Brain microvascular endothelial cell (primary cell): ENCODE data around the gene WNK1.

Experiments
- DNase-seq: peaks from one replicate; pipeline ENCODE4 v3.0.0-alpha.2; 2020
- H3K27ac ChIP-seq: fragments of 250-450 bp; sonication (Bioruptor Pico); 2 replicates; pipeline ENCODE4 v1.5.1; 2020; ENCODE audit warnings: mild to moderate bottlenecking, moderate library complexity
- H3K27me3 ChIP-seq: fragments of 250-450 bp; sonication (Bioruptor Pico); replicated peaks from 2 replicates; pipeline ENCODE4 v1.5.1; 2020; ENCODE audit warnings: mild to moderate bottlenecking
- H3K36me3 ChIP-seq: fragments of 250-450 bp; sonication (Bioruptor Pico); replicated peaks from 2 replicates; pipeline ENCODE4 v1.5.1; 2020; ENCODE audit warnings: mild to moderate bottlenecking
- H3K4me3 ChIP-seq: 2 replicates; pipeline ENCODE4 v1.5.1; 2011; ENCODE audit warnings: low read depth, mild to moderate bottlenecking, control low read depth, low read length, moderate library complexity
- CTCF ChIP-seq: IDR thresholded peaks from 2 replicates; pipeline ENCODE4 v1.5.1; 2011; ENCODE audit warnings: low read depth, mild to moderate bottlenecking, moderate library complexity, low read length, control low read depth, inconsistent platforms; ENCODE audit errors: missing control alignments
- in situ Hi-C: cut with HindIII; loops from 2 replicates; pipeline ENCODE4 v1.10.0; 2017; ENCODE audit warnings: low sequenced_read_pairs, low pct_ligation_motif_present

WNK1 gene

GRCh38 chr12:805022-805632 lies 52.7 kb downstream of the WNK1 start:
- in situ Hi-C loops: no loop called here
- Histone ChIP-seq H3K27me3 (no peaks in the 10 kb centered on the region), H3K27ac (no peak overlapping the region), H3K4me3 (no peak overlapping the region), H3K36me3 (no peaks in the 10 kb centered on the region)
- TF ChIP-seq CTCF: no peak
- no peak for DNase-seq

- peak overlapping the region; percentile 24 for H3K27ac ChIP-seq
These were observed 53.9 kb downstream of the WNK1 start for GRCh38 chr12:806200-806791.

GRCh38 chr12:807041-807735 lies 54.8 kb downstream of the WNK1 start:
- Histone ChIP-seq H3K27me3 (no peaks in the 10 kb centered on the region), H3K27ac (peak overlapping the region; percentile 24), H3K36me3 (no peaks in the 10 kb centered on the region), H3K4me3 (no peak overlapping the region)
- in situ Hi-C loops: no loop called here
- DNase-seq: no peak
- TF ChIP-seq CTCF: no peak

More at GRCh38 chr12:806200-806791, 53.9 kb downstream of the WNK1 start:
- in situ Hi-C loops: no loop called here
- H3K4me3 ChIP-seq: no peak overlapping the region
- H3K27me3 ChIP-seq: no peaks in the 10 kb centered on the region
- H3K36me3 ChIP-seq: no peaks in the 10 kb centered on the region
- DNase-seq: no peak
- TF ChIP-seq CTCF: no peak

- no peak for DNase-seq
- no peak for TF ChIP-seq CTCF
- Histone ChIP-seq H3K36me3 (no peaks in the 10 kb centered on the region), H3K4me3 (no peak overlapping the region), H3K27me3 (no peaks in the 10 kb centered on the region), H3K27ac (no peak overlapping the region)
- in situ Hi-C loops: no loop called here
These were observed 57.7 kb downstream of the WNK1 start for GRCh38 chr12:810116-810515.

- Histone ChIP-seq H3K4me3 (no peak overlapping the region), H3K27ac (no peak overlapping the region), H3K36me3 (no peaks in the 10 kb centered on the region), H3K27me3 (no peaks in the 10 kb centered on the region)
- DNase-seq: no peak
- in situ Hi-C loops: no loop called here
- TF ChIP-seq CTCF: no peak
These were observed 58.5 kb downstream of the WNK1 start for GRCh38 chr12:810671-811415.
